Nephron (organoid): Measurements from ENCODE around the gene TM9SF1.
A peak's percentile ranks its signal among the peaks of the same experiment; 100 is the strongest.

Experiments used
- H3K27ac Mint-ChIP-seq, 3 experiments: 2 replicates each; pipeline ENCODE4 v1.8.0; 2020; ENCODE audit warnings: mixed read lengths in 3 of 3, mild to moderate bottlenecking in 2 of 3, moderate library complexity in 1 of 3
- H3K27me3 Mint-ChIP-seq: 2 replicates; pipeline ENCODE4 v1.8.0; 2021; ENCODE audit warnings: low read depth, mild to moderate bottlenecking, moderate library complexity, mixed read lengths
- H3K36me3 Mint-ChIP-seq: 2 replicates; pipeline ENCODE4 v1.8.0; 2020; ENCODE audit warnings: low read depth, mixed read lengths
- H3K4me1 Mint-ChIP-seq: 2 replicates; pipeline ENCODE4 v1.8.0; 2020; ENCODE audit warnings: mixed read lengths
- H3K4me3 Mint-ChIP-seq, 3 experiments: 2 replicates each; pipeline ENCODE4 v1.8.0; 2020; ENCODE audit warnings: mild to moderate bottlenecking in 3 of 3, mixed read lengths in 3 of 3, moderate library complexity in 2 of 3
- H3K9me3 Mint-ChIP-seq: 2 replicates; pipeline ENCODE4 v1.8.0; 2020; ENCODE audit warnings: mixed read lengths
- TF ChIP-seq, protein P1 (sequence below), 3 experiments: fragments of 200-600 bp; sonication (generic); IDR thresholded peaks; one replicate each; pipeline ENCODE4 v1.5.0; 2021; ENCODE audit warnings: antibody characterized with exemption in 3 of 3; ENCODE audit not compliant: unreplicated experiment in 3 of 3

The TM9SF1 gene

DNA sequence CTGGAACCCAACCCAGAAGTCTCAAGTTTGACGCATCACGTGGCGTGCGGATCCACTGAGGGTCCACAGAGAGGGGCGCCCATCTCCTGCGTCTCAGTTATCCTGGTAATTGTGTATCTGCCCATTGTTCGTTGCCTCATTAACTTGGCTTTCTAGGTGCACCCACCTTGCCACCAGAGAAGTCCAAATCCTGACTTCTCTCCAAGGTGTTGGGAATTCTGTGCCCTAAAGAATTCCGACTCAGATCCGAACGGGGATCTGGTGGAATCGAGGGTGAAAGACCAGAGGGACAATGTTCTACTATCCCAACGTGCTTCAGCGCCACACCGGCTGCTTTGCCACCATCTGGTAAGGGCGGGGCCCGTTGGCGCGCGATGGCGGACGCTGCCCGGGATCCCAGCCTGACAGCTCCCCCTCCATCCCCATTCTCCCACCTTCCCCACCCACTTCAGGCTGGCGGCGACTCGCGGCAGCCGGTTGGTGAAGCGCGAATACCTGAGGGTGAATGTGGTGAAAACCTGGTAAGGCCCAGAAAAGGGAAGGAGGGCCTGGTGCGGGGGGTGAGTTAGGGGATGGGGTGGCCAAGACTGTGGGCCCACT, 22.9 kb downstream of the TM9SF1 start:
- TF ChIP-seq, protein P1, sequence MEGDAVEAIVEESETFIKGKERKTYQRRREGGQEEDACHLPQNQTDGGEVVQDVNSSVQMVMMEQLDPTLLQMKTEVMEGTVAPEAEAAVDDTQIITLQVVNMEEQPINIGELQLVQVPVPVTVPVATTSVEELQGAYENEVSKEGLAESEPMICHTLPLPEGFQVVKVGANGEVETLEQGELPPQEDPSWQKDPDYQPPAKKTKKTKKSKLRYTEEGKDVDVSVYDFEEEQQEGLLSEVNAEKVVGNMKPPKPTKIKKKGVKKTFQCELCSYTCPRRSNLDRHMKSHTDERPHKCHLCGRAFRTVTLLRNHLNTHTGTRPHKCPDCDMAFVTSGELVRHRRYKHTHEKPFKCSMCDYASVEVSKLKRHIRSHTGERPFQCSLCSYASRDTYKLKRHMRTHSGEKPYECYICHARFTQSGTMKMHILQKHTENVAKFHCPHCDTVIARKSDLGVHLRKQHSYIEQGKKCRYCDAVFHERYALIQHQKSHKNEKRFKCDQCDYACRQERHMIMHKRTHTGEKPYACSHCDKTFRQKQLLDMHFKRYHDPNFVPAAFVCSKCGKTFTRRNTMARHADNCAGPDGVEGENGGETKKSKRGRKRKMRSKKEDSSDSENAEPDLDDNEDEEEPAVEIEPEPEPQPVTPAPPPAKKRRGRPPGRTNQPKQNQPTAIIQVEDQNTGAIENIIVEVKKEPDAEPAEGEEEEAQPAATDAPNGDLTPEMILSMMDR (IDR thresholded peaks at IDR 0.05; ENCODE audit: unreplicated experiment in 3 of 3): no peak
- H3K4me1 Mint-ChIP-seq: no peaks in the 10 kb centered on the region
- H3K4me3 Mint-ChIP-seq: peak overlapping the region; percentile 89
- H3K27me3 Mint-ChIP-seq: no peaks in the 10 kb centered on the region
- H3K36me3 Mint-ChIP-seq: peaks cover 36% of the 10 kb centered on the region
- no peak overlapping the region for H3K27ac Mint-ChIP-seq
- H3K9me3 Mint-ChIP-seq: no peaks in the 10 kb centered on the region

DNA sequence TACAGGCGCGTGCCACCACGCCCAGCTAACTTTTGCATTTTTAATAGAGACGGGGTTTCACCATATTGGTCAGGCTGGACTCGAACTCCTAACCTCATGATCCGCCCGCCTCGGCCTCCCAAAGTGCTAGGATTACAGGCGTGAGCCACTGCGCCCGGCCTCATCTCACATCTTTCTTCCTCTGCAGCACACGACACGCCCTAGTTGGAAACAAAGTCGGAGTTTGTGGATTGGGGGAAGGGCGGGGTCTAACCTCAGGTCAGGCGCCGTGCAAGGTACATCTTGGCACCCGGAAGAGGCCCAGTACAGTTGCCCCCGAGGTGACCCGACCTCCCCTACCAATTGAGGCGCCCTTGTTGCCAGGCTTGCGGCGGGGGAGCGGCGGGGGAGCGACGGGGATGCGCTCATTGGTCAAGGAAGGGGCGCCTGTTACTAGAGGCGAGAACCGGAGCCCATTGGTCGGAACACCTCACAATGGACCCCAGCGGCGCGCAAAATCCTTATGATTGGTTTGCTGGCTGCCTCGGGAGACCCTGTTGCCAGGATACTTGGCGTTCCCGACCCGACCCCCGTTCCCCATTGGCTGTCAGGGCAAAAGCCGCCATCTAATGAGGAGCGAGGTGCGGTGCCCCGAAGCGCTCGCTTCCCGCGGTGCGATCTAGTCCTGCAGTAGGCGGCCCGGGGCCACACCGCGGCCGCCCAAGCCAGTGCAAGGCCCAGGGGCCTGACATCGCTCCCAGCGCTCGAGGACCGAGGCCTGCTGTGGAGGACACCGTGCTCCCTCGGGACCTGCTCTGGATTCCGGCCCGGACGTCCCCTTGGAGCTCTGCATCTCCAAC, 23.6 kb downstream of the TM9SF1 start, which contains the start of gene REC8:
Gene REC8, plus strand, starts transcription at position 659 of the 839 bp plus-strand sequence. CDS start 473 bp downstream, outside the sequence.
- TF ChIP-seq, protein P1 (IDR thresholded peaks at IDR 0.05; ENCODE audit: unreplicated experiment in 3 of 3): no peak
- no peaks in the 10 kb centered on the region for H3K4me1 Mint-ChIP-seq
- peak within 1 kb of the TSS; percentile 89 for H3K4me3 Mint-ChIP-seq
- H3K27me3 Mint-ChIP-seq: no peaks in the 10 kb centered on the region
- peaks cover 36% of the 10 kb centered on the region for H3K36me3 Mint-ChIP-seq
- peak within 1 kb of the TSS; percentile 68 to 95 (median 91) for H3K27ac Mint-ChIP-seq
- no peaks in the 10 kb centered on the region for H3K9me3 Mint-ChIP-seq

DNA sequence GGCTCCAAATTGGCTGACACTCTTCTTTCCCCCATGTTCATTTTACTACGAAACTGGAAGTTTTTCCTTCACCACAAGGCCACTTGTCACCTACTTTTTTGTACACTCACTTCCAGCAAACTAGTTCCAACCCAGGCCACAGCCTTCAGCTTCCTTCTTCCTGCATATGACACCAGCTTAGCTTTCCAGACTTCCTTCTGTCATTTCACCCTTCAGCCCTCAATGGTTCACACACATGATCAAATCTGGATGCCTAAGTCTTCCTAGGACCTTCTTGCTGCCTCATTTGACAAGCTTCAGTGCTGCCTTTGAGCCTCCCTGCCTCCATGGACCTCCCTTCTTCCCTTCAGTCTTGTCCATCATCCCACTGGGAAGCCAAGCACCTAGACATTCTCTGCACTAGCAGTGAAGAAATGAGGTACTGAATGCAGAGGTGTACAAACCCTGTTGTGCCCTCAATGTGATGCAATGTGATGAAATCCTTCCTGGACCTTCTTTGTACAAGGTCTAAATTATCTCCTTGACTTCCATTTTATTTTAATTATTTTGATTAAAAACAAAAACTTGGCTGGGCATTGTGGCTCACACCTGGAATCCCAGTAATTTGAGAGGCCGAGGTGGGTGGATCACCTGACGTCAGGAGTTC, 27.6 kb downstream of the TM9SF1 start:
- TF ChIP-seq, protein P1 (IDR thresholded peaks at IDR 0.05; ENCODE audit: unreplicated experiment in 3 of 3): no peak
- H3K4me3 Mint-ChIP-seq: no peak overlapping the region
- H3K36me3 Mint-ChIP-seq: peaks cover 46% of the 10 kb centered on the region
- no peaks in the 10 kb centered on the region for H3K4me1 Mint-ChIP-seq
- H3K9me3 Mint-ChIP-seq: no peaks in the 10 kb centered on the region
- no peaks in the 10 kb centered on the region for H3K27me3 Mint-ChIP-seq
- H3K27ac Mint-ChIP-seq: no peak overlapping the region

DNA sequence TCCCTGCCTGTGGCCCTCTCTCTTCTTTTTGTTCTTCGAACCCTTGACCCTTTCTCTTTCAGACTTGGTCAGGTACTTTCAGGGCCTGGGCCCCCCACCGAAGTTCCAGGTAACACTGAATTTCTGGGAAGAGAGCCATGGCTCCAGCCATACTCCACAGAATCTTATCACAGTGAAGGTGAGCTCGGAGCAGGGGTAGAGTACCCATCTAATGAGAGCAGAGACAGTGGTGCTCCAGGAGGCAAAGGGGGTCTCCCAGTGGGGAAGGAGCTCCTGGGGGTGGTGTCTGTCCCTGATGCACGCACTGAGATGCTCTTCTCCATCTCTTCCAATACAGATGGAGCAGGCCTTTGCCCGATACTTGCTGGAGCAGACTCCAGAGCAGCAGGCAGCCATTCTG, 29.5 kb downstream of the TM9SF1 start:
- Mint-ChIP-seq H3K4me3 (no peak overlapping the region), H3K27ac (no peak overlapping the region), H3K9me3 (no peaks in the 10 kb centered on the region), H3K4me1 (peaks cover 15% of the 10 kb centered on the region), H3K36me3 (peaks cover 55% of the 10 kb centered on the region), H3K27me3 (no peaks in the 10 kb centered on the region)
- TF ChIP-seq, protein P1 (IDR thresholded peaks at IDR 0.05; ENCODE audit: unreplicated experiment in 3 of 3): no peak

DNA sequence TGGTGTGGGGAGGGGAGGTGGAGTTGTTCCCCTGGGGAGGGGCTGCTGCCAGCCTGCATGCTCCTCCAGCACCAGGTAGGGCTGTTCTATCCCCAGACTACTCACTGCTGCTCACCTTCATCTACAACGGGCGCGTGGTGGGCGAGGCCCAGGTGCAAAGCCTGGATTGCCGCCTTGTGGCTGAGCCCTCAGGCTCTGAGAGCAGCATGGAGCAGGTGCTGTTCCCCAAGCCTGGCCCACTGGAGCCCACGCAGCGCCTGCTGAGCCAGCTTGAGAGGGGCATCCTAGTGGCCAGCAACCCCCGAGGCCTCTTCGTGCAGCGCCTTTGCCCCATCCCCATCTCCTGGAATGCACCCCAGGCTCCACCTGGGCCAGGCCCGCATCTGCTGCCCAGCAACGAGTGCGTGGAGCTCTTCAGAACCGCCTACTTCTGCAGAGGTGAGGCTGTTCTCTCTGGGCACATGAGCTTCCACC, 30.7 kb downstream of the TM9SF1 start:
- H3K9me3 Mint-ChIP-seq: no peaks in the 10 kb centered on the region
- peaks cover 57% of the 10 kb centered on the region for H3K36me3 Mint-ChIP-seq
- peaks cover 16% of the 10 kb centered on the region for H3K4me1 Mint-ChIP-seq
- TF ChIP-seq, protein P1 (IDR thresholded peaks at IDR 0.05; ENCODE audit: unreplicated experiment in 3 of 3): no peak
- no peaks in the 10 kb centered on the region for H3K27me3 Mint-ChIP-seq
- no peak overlapping the region for H3K4me3 Mint-ChIP-seq
- no peak overlapping the region for H3K27ac Mint-ChIP-seq
